ENCODE data around the gene MFSD11. TPM values are rescaled to one million over a fixed set of nuclear protein-coding genes. Genes with fewer than 3 reads are reported as not detected.
A peak's percentile ranks its signal among the peaks of the same experiment; 100 is the strongest.

MFSD11 gene
- total and polyA plus RNA-seq, 7 donors = 10.1 to 27.4 (median 20.7) TPM

GRCh38 chr17:76714336-76714735, 23.6 kb upstream of the MFSD11 start:
- H3K27me3 ChIP-seq (ENCODE audit: insufficient read depth in 3 of 3, low read length in 2 of 3) = no peaks in the 10 kb centered on the region

DNA sequence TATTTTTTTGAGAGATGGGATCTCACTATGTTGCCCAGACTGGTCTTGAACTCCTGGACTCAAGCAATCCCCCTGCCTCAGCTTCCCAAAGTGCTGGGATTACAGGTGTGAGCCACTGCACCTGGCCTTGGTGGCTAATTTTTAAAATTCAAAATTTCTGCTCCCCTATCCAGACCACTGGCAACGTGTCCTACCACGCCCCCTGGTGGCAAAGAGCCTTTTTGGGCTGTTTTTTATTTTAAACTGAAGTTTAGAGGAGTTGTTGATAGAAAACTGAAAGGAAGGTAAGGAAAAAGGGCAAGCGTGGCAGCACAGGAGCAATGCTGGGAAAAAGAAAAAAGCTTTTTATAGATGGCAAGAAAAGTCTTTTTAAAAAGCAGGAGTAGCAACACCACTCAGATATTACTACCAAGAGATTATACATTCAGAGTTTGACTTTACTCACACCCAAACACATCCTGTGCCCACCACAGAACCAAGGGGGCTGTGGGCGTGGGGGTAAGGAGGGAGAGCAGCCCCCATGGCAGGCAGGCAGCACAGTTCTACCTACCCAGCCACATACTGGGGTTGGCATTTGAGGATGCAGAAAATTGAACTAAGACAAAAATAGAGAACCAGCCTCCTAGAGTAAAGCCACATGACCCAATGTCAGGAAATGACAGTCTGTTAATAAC, 23.0 kb upstream of the MFSD11 start:
- Histone ChIP-seq H3K27me3 (ENCODE audit: insufficient read depth in 3 of 3, low read length in 2 of 3) (no peaks in the 10 kb centered on the region), H3K9me3 (no peaks in the 10 kb centered on the region), H3K4me3 (no peak overlapping the region), H3K4me1 (peaks cover 42% of the 10 kb centered on the region), H3K36me3 (ENCODE audit: insufficient read depth in 1 of 2, low read depth in 1 of 2) (peaks cover 6 to 72% of the 10 kb centered on the region in 2 donors), H3K27ac (peak overlapping the region; percentile 89)
- peak; percentile 70 to 78 for DNase-seq
- 28 to 52% (median 37%) methylated on average over 4 of the region's 4 CpGs for WGBS, 3 donors
- TF ChIP-seq, protein P1, sequence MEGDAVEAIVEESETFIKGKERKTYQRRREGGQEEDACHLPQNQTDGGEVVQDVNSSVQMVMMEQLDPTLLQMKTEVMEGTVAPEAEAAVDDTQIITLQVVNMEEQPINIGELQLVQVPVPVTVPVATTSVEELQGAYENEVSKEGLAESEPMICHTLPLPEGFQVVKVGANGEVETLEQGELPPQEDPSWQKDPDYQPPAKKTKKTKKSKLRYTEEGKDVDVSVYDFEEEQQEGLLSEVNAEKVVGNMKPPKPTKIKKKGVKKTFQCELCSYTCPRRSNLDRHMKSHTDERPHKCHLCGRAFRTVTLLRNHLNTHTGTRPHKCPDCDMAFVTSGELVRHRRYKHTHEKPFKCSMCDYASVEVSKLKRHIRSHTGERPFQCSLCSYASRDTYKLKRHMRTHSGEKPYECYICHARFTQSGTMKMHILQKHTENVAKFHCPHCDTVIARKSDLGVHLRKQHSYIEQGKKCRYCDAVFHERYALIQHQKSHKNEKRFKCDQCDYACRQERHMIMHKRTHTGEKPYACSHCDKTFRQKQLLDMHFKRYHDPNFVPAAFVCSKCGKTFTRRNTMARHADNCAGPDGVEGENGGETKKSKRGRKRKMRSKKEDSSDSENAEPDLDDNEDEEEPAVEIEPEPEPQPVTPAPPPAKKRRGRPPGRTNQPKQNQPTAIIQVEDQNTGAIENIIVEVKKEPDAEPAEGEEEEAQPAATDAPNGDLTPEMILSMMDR (IDR thresholded peaks at IDR 0.05) = peak; percentile 81
- no peak for ATAC-seq
- intact Hi-C loops (cut with DNase I) = loop anchor here in 1 of 2 donors (5.0 kb wide), 1 partner anchor 158 kb away; no protein-coding TSS in a partner anchor

More at GRCh38 chr17:76714336-76714735, 23.6 kb upstream of the MFSD11 start:
- TF ChIP-seq, protein P1 (IDR thresholded peaks at IDR 0.05) = no peak
- ATAC-seq (no peak), DNase-seq (peak in 1 of 2 donors; percentile 19)
- peaks cover 47% of the 10 kb centered on the region for H3K4me1 ChIP-seq
- 68 to 85% (median 78%) methylated on average over 5 of the region's 5 CpGs for WGBS, 3 donors
- H3K27ac ChIP-seq = peak overlapping the region; percentile 89
- peaks cover 2 to 66% of the 10 kb centered on the region in 2 donors for H3K36me3 ChIP-seq (ENCODE audit: insufficient read depth in 1 of 2, low read depth in 1 of 2)
- H3K4me3 ChIP-seq = no peak overlapping the region
- intact Hi-C loops (cut with DNase I) = loop anchor here in 1 of 2 donors (5.0 kb wide), 1 partner anchor 157 kb away; no protein-coding TSS in a partner anchor
- H3K9me3 ChIP-seq = no peaks in the 10 kb centered on the region

GRCh38 chr17:76715496-76715830, 22.5 kb upstream of the MFSD11 start:
- Histone ChIP-seq H3K36me3 (ENCODE audit: insufficient read depth in 1 of 2, low read depth in 1 of 2) (peaks cover 8 to 77% of the 10 kb centered on the region in 2 donors), H3K9me3 (no peaks in the 10 kb centered on the region), H3K4me1 (peaks cover 42% of the 10 kb centered on the region), H3K27me3 (ENCODE audit: insufficient read depth in 3 of 3, low read length in 2 of 3) (no peaks in the 10 kb centered on the region), H3K4me3 (peak overlapping the region; percentile 10), H3K27ac (peak overlapping the region; percentile 89)
- intact Hi-C loops (cut with DNase I) = no loop called here
- DNase-seq (peak in 1 of 2 donors; percentile 48), ATAC-seq (no peak)
- TF ChIP-seq, protein P1 (IDR thresholded peaks at IDR 0.05) = no peak
- WGBS, 3 donors = 89 to 98% (median 93%) methylated on average over 2 of the region's 2 CpGs

DNA sequence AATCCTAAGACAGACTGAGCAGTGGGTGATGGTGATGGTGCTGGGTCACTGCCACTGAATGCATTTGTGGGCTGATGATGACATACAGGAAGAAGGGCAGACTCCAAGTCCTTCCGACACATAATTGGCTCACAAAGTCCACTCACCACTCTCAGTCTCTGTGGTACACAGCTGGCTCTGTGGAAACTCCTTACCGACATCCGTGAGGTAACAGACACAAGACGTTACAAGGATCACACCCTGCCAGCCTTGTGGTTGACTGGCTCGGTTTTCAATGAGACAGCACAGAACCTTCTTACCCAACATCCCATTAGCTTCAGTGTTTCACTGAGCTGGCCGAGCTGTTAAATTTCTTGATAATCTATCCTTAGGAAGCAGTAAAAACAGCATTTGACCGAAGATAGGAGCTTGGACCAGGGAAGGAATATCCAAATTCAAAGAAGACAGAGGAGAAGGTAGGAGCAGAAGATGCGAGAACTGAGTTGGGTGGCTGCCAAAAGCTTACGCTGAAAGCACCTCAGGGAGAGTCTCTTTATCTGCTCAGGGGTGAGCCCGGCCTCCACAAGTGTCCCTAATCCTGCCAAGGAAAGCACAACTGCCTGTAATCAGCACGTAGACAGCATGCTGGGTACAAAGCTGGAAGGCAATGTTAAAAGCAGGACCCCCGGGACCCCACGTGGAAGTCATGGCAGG, 21.6 kb upstream of the MFSD11 start:
- TF ChIP-seq, protein P1 (IDR thresholded peaks at IDR 0.05) = no peak
- 55 to 69% (median 66%) methylated on average over 13 of the region's 13 CpGs for WGBS, 3 donors
- H3K4me3 ChIP-seq = peak overlapping the region; percentile 13
- intact Hi-C loops (cut with DNase I) = no loop called here
- DNase-seq = peak; percentile 72 to 76
- H3K4me1 ChIP-seq = peaks cover 47% of the 10 kb centered on the region
- peaks cover 8 to 86% of the 10 kb centered on the region in 2 donors for H3K36me3 ChIP-seq (ENCODE audit: insufficient read depth in 1 of 2, low read depth in 1 of 2)
- H3K27me3 ChIP-seq (ENCODE audit: insufficient read depth in 3 of 3, low read length in 2 of 3) = no peaks in the 10 kb centered on the region
- peak; percentile 87 to 94 (median 92) for ATAC-seq
- no peaks in the 10 kb centered on the region for H3K9me3 ChIP-seq
- peak overlapping the region; percentile 89 for H3K27ac ChIP-seq
